Stimulated activated CD4-positive, alpha-beta T cell treated with anti-CD3 and anti-CD28 coated beads, Interleukin-1b, Interleukin-23, amount 100 ng/mL, for 24 hours (primary cell): ENCODE results near the gene ZNRD2.
A peak's percentile ranks its signal among the peaks of the same experiment; 100 is the strongest.

Source experiments
- DNase-seq, 4 experiments: peaks; one replicate each; pipeline ENCODE4 v3.0.0-alpha.2; 2020; ENCODE audit warnings: low read depth in 4 of 4, low spot score in 1 of 4

The ZNRD2 gene

DNA sequence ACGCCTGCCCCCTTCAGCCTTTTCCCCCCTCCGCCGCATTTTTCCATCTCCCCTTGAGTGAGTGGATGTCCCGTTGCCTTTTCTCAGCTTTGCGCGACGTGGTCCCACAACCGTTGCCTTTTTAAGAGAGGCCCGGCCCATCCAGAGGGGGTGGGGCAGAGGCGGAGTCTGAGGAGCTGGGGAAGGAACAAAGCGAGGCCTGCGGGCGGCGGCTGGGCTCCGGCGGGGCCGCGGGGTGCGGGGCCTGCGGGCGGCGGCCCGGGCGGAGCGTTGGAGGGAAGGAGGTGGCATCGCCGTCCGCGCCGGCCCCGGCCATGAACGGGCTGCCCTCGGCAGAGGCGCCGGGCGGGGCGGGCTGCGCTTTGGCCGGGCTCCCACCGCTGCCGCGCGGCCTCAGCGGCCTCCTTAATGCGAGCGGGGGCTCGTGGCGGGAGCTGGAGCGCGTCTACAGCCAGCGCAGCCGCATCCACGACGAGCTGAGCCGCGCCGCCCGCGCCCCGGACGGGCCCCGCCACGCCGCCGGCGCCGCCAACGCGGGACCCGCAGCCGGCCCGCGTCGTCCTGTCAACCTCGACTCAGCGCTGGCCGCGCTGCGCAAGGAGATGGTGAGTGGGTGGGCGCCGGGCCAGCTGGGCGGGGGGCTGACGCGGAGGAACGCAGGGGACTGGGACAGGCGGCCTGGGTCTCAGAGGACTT is 2.2 kb downstream of the ZNRD2 start, which contains the start of gene FAM89B:
TSS of gene FAM89B (plus strand) at position 183 of the 696 bp plus-strand sequence. CDS start at position 315, 132 bp downstream.
- peak in 3 of 4 experiments; percentile 71 to 87 (median 78) for DNase-seq

DNA sequence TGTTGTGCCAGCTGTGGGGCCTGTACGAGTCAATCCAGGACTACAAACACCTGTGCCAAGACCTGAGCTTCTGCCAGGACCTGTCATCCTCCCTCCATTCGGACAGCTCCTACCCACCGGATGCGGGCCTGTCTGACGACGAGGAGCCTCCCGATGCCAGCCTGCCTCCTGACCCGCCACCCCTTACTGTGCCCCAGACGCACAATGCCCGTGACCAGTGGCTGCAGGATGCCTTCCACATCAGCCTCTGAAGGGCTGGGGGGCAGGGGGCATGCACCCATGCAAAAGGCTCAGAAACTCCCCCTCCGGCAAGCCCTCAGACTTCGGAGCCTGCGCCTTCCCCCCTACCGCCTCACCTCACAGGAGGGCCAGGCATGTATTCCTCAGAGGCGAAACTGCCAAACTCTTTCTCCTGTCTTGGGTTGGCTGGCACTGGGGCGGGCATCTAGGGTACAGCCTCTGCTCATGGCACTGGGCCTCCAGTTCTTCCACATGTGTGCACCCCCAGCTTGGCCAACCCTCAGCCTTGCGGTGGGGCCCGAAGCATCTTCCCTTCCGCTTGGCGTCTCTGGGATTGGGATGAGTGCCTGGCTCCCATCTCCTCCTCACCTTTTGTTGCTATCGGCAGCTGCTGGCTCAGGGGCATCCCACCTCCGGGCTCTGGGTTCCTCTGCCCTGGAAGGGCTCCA is 3.3 kb downstream of the ZNRD2 start:
- DNase-seq = no peak

DNA sequence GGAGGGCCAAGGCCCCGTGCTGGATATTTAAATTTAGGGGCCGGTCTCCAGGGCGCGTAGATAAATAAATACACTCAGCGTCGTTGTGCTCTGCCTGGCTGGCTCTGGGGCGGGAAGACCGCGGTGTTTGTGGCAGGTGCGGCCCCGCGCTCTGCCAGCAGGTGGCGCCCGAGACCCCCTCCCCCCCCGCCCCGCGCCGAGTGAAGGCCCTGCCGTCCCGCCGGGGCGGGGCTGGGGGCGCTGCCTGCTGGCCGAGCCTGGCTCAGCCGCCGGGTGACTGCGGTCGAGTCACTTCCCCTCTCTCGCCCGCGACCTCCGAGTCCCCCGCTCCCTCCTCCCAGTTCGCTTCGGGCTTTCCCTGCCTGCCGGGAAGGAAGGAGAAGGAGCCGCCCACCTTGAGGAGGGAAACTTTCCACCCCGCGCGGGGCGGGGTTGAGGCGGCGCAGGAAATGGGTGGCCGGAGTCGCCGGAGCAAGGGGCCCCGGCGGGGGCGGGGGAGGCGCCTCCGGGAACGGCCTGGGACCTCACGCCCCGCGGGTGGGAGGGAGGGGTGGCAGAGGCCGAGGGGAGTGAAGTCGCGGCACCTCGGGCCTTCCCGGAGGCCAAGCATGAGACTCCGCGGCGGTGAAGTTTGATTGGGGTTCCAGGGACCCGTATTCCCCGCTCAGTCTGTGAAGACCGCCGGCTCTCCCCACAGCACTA is 4.0 kb downstream of the ZNRD2 start:
- peak; percentile 59 to 93 (median 72) for DNase-seq

DNA sequence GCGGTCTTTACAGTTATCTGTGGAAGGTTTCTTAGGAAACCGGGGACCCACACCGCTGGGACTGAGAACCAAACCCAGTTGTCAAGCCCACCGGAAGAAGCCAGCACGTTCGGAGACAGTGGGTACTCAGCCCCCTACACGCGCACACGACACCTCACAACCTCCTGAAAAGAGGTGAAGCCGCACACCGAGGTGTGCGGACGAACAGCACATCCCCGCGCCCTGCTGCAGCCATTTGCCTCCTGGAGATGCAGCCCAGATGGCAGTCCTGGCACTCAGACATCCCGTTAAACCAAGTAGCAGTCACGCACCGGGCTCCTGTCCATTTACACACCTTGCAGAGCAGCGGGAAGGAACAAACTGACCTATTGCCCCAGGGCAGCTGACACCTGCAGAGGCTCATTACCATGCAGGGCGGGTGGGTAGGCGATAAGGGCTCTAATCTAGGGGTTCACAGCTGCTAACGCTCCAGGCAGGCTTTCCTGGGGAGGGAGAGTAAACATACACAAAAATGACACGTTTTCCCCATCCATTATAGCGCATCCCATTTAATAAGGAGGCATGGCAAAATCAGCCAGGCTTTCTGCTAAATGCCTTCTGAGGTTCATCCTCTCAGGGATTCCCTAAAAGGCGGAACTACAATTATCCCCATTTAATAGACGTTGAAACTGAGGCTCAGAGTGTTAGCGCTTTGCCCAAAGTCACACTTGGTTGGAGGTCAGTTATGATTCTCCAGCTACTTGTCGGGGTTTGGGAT is 4.7 kb downstream of the ZNRD2 start:
- DNase-seq = no peak

DNA sequence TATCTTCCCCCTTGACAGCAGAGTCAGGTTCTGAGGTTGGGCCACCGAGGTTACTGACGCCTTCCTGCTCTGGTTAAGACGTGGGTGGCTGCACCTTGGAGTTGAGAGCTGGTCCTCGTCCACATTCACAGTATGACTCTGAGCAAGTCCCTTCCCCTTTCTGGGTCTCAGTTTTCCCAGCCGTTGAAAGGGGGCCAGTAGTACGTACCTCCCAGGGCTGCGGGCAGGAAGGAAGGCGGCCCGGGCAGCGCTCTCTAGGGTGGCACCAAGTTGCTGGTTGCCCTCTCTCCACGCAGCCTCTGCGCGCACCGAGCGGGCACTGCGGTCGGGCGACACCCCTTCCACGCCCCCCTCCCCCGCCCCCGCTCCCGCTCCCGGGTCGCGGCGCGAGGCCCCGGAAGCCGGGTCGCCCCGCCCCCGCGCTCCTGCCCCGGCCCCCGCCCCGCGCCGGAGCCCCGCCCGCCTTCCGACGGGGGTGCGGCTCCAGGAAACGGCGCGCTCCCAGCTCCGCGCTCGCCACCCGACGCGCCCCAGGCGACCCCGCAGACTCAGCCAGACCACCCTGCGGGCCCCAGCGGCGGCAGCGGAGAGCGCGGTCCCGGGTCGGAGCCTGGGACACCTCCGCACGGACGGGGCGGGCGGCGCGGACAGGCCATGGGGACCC is 5.4 kb downstream of the ZNRD2 start, which contains the start of gene EHBP1L1:
TSS of gene EHBP1L1 (plus strand) at position 486 of the 664 bp plus-strand sequence. CDS start 250 bp downstream, outside the sequence.
- DNase-seq = peak in 3 of 4 experiments; percentile 43 to 73 (median 49)

DNA sequence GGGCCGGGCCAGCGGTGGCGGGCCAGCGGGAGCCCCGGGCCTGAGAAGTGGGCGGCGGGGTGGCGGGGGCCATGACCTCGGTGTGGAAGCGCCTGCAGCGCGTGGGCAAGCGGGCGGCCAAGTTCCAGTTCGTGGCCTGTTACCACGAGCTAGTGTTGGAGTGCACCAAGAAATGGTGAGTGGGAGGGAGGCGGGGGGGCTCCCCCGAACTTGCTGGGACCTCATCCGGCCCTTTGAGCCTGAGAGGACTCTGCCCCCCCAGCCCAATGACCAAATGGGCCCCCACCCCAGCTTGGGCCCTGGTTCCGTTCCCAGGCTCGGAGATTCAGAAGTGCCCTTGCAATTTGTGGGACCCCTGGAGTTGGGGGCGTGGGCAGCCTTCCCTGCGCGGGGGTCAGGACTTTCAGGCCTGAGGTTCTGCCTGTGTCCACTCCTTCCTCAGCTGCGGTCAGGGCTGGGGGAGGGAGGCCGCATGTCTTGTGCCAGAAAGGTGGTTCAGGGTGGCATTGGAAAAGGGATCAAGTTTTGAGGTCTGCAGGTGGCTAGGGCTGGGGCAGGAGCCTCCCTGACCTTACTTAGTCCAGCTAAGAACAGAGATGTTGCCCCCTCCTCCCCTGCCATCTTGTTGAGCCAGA is 6.1 kb downstream of the ZNRD2 start:
- no peak for DNase-seq

DNA sequence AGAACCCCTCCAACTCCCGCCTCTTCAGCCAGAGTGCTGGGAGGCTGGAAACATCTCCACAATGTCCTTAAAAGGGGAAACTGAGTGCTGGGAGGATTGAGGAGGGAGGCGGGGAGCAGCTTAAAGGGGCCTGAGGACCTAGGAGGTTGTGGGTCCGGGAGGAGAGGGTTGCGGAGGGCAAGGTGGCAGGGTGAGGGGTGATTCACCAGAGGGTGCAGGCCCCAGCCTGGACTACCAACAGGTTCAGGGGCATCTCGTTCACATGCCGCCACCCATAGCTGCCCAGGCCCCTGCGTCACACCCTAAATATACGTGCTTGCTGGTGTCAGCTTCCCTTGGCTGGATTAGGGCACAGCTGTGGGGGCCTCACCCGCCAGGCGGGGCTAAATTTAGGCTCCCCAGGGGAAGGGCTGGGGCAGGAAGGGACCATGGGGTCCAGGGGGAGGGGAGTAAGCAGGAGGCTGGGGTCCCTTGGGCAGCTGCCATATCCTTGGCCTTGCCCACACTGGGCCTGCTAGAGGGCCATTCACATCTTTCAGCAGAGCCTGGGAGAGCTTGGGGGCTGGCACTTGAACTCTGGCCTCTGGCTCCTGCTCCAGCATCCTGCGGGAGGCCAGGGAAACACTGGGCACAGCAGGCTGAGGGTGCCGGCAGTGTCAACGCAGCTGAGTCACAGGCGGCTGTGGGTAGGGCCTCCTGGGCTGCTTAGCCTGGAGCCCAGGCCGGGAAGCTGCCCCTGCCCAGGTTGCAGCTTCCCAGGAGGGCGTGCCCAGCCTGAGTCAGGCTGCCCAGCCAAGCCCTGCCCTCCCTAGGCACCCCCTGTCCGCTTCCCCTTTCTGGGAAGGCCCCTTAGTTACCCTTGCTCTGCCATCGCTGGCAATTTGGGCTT is 6.8 kb downstream of the ZNRD2 start:
- no peak for DNase-seq

DNA sequence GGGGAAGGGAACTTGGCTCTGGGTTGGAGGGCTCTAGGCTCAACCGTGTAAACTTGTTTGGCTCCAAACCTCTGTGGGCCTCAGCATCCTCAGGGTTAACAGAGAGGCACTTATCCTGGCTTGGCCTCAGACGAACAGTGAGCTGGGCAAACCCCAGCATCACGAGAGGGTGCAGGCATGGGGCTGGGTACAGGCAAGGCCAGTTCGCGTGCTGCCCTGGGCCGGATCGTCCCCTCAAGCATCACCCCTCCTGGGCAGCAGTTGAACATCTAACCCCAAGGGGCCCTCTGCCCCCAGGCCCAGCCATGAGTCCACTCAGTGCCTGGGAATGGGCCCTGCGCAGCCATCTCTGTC is 7.5 kb downstream of the ZNRD2 start:
- no peak for DNase-seq

DNA sequence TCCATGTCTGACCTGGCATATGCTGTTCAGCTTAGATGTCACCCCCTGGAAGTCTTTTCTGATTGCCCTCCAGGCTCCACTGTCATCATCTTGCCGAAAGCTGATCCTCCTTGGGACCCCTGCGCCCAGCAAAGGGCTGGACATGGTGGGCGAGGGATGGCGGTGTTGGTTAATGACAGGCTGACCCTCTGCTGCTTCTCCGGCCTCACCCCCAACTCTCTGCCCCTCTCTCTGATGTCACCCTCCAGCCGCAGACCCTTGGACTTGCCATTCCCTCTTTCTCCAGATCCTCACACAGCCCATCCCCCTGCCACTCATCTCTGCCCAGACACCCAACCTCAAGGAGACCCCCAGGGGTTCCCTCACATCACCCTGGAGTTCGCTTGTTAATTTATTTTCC is 7.9 kb downstream of the ZNRD2 start:
- DNase-seq = no peak

DNA sequence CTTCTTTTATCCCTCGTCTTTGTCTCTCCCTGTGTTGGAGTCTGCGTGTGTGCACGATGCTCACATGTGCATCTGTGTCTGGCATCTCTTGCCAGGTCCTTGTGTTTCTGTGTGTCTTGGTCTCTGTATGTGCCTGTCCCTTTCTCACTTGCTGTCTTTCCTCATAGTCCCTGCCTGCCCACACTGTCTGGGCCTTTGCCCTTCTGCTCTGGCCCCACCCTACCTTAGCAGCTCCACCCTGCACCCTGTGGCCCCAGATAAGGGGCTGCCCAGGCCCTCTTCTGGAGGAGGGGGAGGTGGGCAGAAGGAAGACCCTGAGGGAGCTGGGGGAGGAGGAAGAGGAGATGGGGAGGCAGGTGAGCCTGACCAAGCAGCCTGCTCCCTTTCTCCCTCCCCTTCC is 8.4 kb downstream of the ZNRD2 start:
- DNase-seq = no peak

DNA sequence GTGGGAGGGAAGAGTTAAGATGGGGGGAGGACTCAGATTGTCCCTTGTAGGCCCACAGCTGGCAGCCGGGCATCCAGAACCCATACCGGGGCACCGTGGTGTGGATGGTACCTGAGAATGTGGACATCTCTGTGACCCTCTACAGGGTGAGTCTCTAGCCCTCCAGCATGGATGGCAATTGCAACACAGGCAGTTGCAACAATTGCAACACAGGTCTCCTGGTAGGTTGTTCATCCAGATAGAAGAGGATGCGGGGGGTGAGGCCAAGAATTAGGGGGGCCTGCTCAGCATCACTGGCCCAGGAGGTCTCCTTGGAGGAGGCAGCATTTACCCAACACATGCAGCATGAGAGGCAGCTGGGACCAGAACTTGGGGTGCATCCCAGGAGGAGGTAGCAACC is 9.0 kb downstream of the ZNRD2 start:
- DNase-seq = no peak

DNA sequence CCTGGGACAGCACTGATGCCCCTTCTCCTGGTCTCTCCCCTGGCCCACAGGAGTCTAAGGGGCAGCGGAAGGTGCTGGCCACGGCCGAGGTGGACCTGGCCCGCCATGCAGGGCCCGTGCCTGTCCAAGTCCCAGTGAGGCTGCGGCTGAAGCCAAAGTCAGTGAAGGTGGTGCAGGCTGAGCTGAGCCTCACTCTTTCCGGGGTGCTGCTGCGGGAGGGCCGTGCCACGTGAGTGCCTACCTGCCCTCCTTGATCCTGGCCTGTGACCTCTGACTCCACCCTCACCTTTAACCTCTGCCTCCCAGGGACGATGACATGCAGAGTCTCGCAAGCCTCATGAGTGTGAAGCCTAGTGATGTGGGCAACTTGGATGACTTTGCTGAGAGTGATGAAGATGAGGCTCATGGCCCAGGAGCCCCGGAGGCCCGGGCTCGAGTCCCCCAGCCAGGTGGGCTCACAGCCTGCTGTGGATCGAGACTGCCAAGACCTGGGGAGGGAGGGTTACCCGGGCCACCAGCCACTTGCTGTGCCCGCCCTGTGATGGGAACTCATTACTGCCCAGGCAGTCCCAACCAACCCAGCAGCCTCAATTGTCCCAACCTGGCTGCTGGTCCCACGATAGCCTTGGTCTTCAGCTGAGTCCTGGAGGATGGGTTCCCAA is 9.9 kb downstream of the ZNRD2 start:
- DNase-seq = no peak

DNA sequence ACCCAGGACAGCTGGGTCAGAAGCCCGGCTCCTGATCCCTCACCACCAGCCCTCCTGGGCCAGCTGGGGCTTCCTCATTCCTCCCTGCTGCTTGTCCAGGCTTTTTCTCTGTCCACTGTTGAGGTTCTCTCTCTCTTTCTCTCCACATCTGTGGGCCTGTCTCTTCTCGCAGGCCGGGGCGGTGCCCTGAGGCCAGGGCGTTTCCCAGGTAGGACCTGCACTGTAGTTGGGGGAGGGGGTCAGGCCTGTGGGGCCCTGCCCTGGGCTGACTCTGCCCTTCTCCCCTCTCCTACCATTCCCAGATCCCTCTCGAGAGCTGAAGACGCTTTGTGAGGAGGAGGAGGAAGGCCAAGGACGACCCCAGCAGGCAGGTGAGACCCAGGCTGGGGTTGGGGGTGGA is 10.5 kb downstream of the ZNRD2 start:
- DNase-seq = no peak

DNA sequence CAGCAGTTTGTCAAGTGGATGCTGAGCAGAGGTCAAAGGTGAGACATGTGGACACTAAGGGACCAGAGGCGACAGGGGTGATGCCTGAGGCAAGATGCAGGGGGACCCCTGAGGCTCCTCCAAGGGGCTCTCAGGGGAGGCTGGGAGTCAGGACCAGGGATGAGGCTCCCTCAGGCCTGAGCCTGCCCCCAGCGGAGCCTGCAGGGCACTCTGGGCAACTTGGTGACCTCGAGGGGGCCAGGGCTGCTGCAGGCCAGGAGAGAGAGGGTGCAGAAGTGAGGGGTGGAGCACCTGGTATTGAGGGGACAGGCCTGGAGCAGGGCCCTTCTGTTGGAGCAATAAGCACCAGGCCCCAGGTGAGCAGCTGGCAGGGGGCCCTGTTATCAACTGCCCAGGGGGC is 11.7 kb downstream of the ZNRD2 start:
- DNase-seq = no peak

DNA sequence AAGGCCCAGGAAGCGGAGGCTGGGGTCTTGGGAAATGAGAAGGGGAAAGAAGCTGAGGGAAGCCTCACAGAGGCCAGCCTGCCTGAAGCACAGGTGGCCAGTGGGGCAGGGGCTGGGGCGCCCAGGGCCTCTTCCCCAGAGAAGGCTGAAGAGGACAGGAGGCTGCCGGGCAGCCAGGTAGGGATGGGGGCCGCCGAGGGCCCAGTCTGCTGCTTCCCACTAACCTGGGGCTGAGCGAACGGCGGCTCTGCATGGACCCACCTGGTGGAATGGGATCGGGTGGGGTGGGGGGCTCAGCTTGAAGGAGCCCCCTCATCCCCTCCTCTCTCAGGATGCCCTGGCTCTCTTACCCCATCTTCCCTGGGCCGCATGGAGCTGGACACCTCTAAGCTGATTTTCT is 13.3 kb downstream of the ZNRD2 start:
- no peak for DNase-seq

DNA sequence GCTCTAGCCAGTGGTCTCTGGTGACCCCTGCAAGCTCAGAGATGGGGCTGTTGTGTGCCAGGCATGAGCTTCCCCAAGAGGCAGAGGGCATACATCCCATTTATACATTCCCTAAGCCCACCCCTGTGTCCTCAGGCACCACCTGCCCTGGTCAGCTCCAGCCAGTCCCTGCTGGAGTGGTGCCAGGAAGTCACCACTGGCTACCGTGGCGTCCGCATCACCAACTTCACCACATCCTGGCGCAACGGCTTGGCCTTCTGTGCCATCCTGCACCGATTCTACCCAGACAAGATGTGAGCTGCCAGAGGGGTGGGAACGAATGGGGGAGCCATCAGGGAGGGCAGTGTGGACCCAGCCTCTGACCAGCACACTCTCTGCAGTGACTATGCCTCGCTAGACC is 13.8 kb downstream of the ZNRD2 start:
- no peak for DNase-seq

DNA sequence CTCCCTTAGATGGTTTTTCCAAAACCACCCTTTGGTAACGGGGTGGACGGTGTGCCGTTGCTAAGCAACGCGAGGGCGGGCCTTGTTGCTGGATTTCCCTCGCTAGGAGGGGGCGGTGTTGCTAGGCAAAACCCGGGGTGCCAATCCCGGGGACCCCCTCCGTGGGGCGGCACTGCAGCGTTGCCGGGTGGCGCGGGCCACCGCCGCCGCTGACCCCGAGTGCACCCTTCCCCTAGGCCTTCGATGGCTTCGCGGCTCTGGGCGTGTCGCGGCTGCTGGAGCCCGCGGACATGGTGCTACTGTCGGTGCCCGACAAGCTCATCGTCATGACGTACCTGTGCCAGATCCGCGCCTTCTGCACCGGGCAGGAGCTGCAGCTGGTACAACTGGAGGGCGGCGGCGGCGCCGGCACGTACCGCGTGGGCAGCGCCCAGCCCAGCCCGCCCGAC is 14.5 kb downstream of the ZNRD2 start:
- no peak for DNase-seq

DNA sequence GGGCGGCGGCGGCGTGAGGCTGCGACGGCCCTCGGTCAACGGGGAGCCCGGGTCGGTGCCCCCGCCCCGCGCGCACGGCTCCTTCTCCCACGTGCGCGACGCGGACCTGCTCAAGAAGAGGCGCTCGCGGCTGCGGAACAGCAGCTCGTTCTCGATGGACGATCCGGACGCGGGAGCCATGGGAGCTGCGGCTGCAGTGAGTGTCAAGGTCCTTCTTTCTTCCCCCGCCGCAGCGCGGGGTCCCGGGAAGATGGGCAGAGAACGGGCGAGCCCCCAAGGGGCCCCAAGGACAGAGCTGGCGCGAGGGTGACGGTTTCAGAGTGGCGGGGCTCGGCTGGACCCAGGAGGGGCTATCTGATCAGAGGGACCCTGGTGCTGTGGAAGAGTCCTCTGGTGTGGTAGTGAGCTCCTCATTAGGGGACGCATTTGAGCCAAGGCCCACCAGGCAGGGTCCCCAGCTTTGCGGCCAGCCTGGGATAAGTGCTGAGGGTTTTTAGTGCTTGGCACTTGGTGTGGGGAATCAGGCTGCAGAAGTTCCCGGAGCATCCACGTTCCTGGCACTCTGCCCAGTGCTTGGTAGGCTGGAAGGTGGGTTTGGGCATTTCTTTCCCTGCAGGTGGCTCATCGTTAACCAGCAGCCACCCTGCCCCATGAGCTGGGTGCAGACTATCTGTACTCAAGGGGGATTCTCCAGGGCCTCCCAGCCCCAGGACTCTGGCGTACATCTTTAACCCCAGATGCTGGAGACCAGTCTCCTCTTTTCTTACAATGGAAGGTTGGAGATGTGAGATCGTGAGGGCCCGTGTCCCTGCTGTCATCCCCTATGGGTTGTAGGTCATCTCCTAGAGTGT is 15.3 kb downstream of the ZNRD2 start:
- DNase-seq = no peak
